Measurements from ENCODE around the gene SPECC1L.

SPECC1L gene

GRCh38 chr22:24326266-24326665, 55.6 kb downstream of the SPECC1L start:
- no peak for DNase-seq

GRCh38 chr22:24327832-24328231, 57.2 kb downstream of the SPECC1L start:
- no peak for DNase-seq

GRCh38 chr22:24329453-24329852, 58.8 kb downstream of the SPECC1L start:
- DNase-seq: no peak

GRCh38 chr22:24330636-24331035, 60.0 kb downstream of the SPECC1L start:
- no peak for DNase-seq

- DNase-seq: no peak
These were observed 61.1 kb downstream of the SPECC1L start for GRCh38 chr22:24331468-24332440.

GRCh38 chr22:24333301-24333700, 62.7 kb downstream of the SPECC1L start:
- no peak for DNase-seq

GRCh38 chr22:24335496-24335895, 64.9 kb downstream of the SPECC1L start:
- DNase-seq: no peak

GRCh38 chr22:24337894-24338645, 67.4 kb downstream of the SPECC1L start:
- no peak for DNase-seq

- DNase-seq: no peak
These were observed 68.3 kb downstream of the SPECC1L start for GRCh38 chr22:24338726-24339451.

- no peak for DNase-seq
These were observed 68.8 kb downstream of the SPECC1L start for GRCh38 chr22:24339452-24339747.

GRCh38 chr22:24341627-24342026, 71.0 kb downstream of the SPECC1L start:
- DNase-seq: no peak

GRCh38 chr22:24350627-24351026, 80.0 kb downstream of the SPECC1L start:
- DNase-seq: no peak

GRCh38 chr22:24353121-24353520, 82.5 kb downstream of the SPECC1L start:
- DNase-seq: no peak

- no peak for DNase-seq
These were observed 84.9 kb downstream of the SPECC1L start for GRCh38 chr22:24355574-24355973.

- no peak for DNase-seq
These were observed 86.9 kb downstream of the SPECC1L start for GRCh38 chr22:24357547-24357946.

GRCh38 chr22:24358105-24358836, 87.6 kb downstream of the SPECC1L start:
- DNase-seq: no peak

- DNase-seq: no peak
These were observed 89.0 kb downstream of the SPECC1L start for GRCh38 chr22:24359452-24360120.

GRCh38 chr22:24361976-24362646, 91.5 kb downstream of the SPECC1L start:
- no peak for DNase-seq

GRCh38 chr22:24363243-24363642, 92.6 kb downstream of the SPECC1L start:
- no peak for DNase-seq

- DNase-seq: no peak
These were observed 96.1 kb downstream of the SPECC1L start for GRCh38 chr22:24366701-24367100.

GRCh38 chr22:24367841-24368240, 97.2 kb downstream of the SPECC1L start:
- DNase-seq: no peak

- no peak for DNase-seq
These were observed 99.8 kb downstream of the SPECC1L start for GRCh38 chr22:24370401-24370800.
